Type B pancreatic cell (in vitro differentiated cells): ENCODE data around the gene TMEM9. TPM values are rescaled to one million over a fixed set of nuclear protein-coding genes. Genes with fewer than 3 reads are reported as not detected.

Experiments used
- DNase-seq: peaks from one replicate; pipeline ENCODE4 v3.0.0; 2021; ENCODE audit warnings: mixed read lengths; ENCODE audit not compliant: unreplicated experiment; ENCODE audit errors: extremely low spot score
- H3K27ac Mint-ChIP-seq: 2 replicates; pipeline ENCODE4 v1.8.0; 2021; ENCODE audit warnings: mild to moderate bottlenecking, mixed read lengths
- H3K27me3 Mint-ChIP-seq: 2 replicates; pipeline ENCODE4 v1.8.0; 2021; ENCODE audit warnings: mixed read lengths
- H3K36me3 Mint-ChIP-seq: 2 replicates; pipeline ENCODE4 v1.8.0; 2021; ENCODE audit warnings: mixed read lengths
- H3K4me1 Mint-ChIP-seq: one replicate; pipeline ENCODE4 v1.8.0; 2021; ENCODE audit warnings: mixed read lengths; ENCODE audit not compliant: unreplicated experiment
- H3K4me3 Mint-ChIP-seq: 2 replicates; pipeline ENCODE4 v1.8.0; 2021; ENCODE audit warnings: mild to moderate bottlenecking, mixed read lengths
- H3K9me3 Mint-ChIP-seq: 2 replicates; pipeline ENCODE4 v1.8.0; 2021; ENCODE audit warnings: mixed read lengths
- CTCF ChIP-seq: fragments of 200-600 bp; sonication (generic); conservative IDR thresholded peaks from 2 replicates; pipeline ENCODE4 v1.5.0; 2021; ENCODE audit warnings: antibody characterized with exemption, mild to moderate bottlenecking
- total RNA-seq: library from RNA; stranded (reverse); gene quantifications from 2 replicates; pipeline ENCODE4 v1.2.1, GENCODE V29; 2021; ENCODE audit warnings: low replicate concordance

The TMEM9 gene
- total RNA-seq, 1 donor from 2014 or later, result 117 TPM

GRCh38 chr1:201112173-201112731 is 42.0 kb downstream of the TMEM9 start, which contains the start of gene CACNA1S:
Gene CACNA1S (minus strand): TSS chr1:201112426. CDS start chr1:201112339, 87 bp downstream.
- no peak for DNase-seq
- H3K27ac Mint-ChIP-seq, result peak within 1 kb of the TSS; percentile 52
- no peaks in the 10 kb centered on the region for H3K36me3 Mint-ChIP-seq
- H3K4me3 Mint-ChIP-seq, result peak within 1 kb of the TSS; percentile 55
- peaks cover 32% of the 10 kb centered on the region for H3K27me3 Mint-ChIP-seq
- H3K4me1 Mint-ChIP-seq, result peaks cover 6% of the 10 kb centered on the region
- no peak for TF ChIP-seq CTCF
- no peaks in the 10 kb centered on the region for H3K9me3 Mint-ChIP-seq

GRCh38 chr1:201111672-201112071 is 42.6 kb downstream of the TMEM9 start:
- no peaks in the 10 kb centered on the region for H3K36me3 Mint-ChIP-seq
- no peaks in the 10 kb centered on the region for H3K9me3 Mint-ChIP-seq
- no peak for TF ChIP-seq CTCF
- no peak for DNase-seq
- peaks cover 6% of the 10 kb centered on the region for H3K4me1 Mint-ChIP-seq
- H3K27me3 Mint-ChIP-seq, result peaks cover 28% of the 10 kb centered on the region
- H3K27ac Mint-ChIP-seq, result peak overlapping the region; percentile 52
- H3K4me3 Mint-ChIP-seq, result no peak overlapping the region

GRCh38 chr1:201111156-201111555 is 43.1 kb downstream of the TMEM9 start:
- peaks cover 6% of the 10 kb centered on the region for H3K4me1 Mint-ChIP-seq
- H3K27ac Mint-ChIP-seq, result peak overlapping the region; percentile 52
- no peak overlapping the region for H3K4me3 Mint-ChIP-seq
- no peaks in the 10 kb centered on the region for H3K36me3 Mint-ChIP-seq
- H3K9me3 Mint-ChIP-seq, result no peaks in the 10 kb centered on the region
- TF ChIP-seq CTCF, result no peak
- peaks cover 23% of the 10 kb centered on the region for H3K27me3 Mint-ChIP-seq
- DNase-seq, result no peak

GRCh38 chr1:201110616-201111015 is 43.7 kb downstream of the TMEM9 start:
- H3K36me3 Mint-ChIP-seq, result no peaks in the 10 kb centered on the region
- DNase-seq, result no peak
- no peak overlapping the region for H3K4me3 Mint-ChIP-seq
- peaks cover 6% of the 10 kb centered on the region for H3K4me1 Mint-ChIP-seq
- H3K9me3 Mint-ChIP-seq, result no peaks in the 10 kb centered on the region
- H3K27me3 Mint-ChIP-seq, result peaks cover 17% of the 10 kb centered on the region
- TF ChIP-seq CTCF, result no peak
- peak overlapping the region; percentile 52 for H3K27ac Mint-ChIP-seq

GRCh38 chr1:201110138-201110537 is 44.1 kb downstream of the TMEM9 start:
- no peak overlapping the region for H3K4me3 Mint-ChIP-seq
- no peaks in the 10 kb centered on the region for H3K36me3 Mint-ChIP-seq
- H3K27me3 Mint-ChIP-seq, result peaks cover 16% of the 10 kb centered on the region

More at GRCh38 chr1:201110138-201110537, 44.1 kb downstream of the TMEM9 start:
- H3K4me1 Mint-ChIP-seq, result peaks cover 6% of the 10 kb centered on the region
- DNase-seq, result no peak
- H3K27ac Mint-ChIP-seq, result no peak overlapping the region
- no peaks in the 10 kb centered on the region for H3K9me3 Mint-ChIP-seq
- no peak for TF ChIP-seq CTCF
